GM12892 (cell line): ENCODE measurements around the gene GDPD5.

Experiments used
- POLR2A ChIP-seq: IDR thresholded peaks from 2 replicates; pipeline ENCODE4 v1.6.1; 2011; ENCODE audit warnings: low read depth, low read length, control low read depth
- TAF1 ChIP-seq: IDR thresholded peaks from 2 replicates; pipeline ENCODE4 v1.6.1; 2011; ENCODE audit warnings: low read depth, mild to moderate bottlenecking, control low read depth, low read length, borderline replicate concordance

- no peak for TF ChIP-seq POLR2A
- no peak for TF ChIP-seq TAF1
Measured at GRCh38 chr11:75547617-75548058, 21.9 kb upstream of the GDPD5 start.
